Suppressor macrophage treated with lipopolysaccharide for 1 hour (primary cell): ENCODE measurements around the gene GPATCH3.
"Not testable (repeated sequence)": the region's sequence is repeated elsewhere in the genome, so short reads cannot be mapped to it uniquely, and the experiment has no call there.

Source experiments
- DNase-seq, 3 donors: peaks; one replicate each; pipeline ENCODE4 v3.0.0-alpha.2; 2020 to 2022

GPATCH3 gene

DNA sequence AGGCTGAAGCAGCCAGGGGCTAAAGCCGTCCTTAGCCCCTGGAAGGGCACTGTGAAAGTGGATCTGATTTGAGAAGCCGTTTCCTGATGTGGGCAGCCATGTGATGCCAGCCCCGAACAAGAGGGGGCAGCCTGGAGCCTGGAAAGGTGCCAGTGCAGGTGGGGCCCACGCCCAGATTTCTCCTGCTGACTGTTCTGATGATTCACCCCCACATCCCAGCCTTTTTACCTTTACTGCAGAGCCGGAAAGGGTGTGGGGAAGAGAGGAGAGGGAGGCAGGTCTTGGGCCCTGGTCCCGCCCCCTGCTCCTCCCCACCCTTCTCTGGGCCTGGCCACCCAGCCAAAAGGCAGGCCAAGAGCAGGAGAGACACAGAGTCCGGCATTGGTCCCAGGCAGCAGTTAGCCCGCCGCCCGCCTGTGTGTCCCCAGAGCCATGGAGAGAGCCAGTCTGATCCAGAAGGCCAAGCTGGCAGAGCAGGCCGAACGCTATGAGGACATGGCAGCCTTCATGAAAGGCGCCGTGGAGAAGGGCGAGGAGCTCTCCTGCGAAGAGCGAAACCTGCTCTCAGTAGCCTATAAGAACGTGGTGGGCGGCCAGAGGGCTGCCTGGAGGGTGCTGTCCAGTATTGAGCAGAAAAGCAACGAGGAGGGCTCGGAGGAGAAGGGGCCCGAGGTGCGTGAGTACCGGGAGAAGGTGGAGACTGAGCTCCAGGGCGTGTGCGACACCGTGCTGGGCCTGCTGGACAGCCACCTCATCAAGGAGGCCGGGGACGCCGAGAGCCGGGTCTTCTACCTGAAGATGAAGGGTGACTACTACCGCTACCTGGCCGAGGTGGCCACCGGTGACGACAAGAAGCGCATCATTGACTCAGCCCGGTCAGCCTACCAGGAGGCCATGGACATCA lies 37.2 kb downstream of the GPATCH3 start, which contains the start of gene SFN:
Gene SFN (plus strand): TSS at position 369 of the 904 bp plus-strand sequence. CDS start 64 bp downstream, at position 433.
- DNase-seq = no peak

DNA sequence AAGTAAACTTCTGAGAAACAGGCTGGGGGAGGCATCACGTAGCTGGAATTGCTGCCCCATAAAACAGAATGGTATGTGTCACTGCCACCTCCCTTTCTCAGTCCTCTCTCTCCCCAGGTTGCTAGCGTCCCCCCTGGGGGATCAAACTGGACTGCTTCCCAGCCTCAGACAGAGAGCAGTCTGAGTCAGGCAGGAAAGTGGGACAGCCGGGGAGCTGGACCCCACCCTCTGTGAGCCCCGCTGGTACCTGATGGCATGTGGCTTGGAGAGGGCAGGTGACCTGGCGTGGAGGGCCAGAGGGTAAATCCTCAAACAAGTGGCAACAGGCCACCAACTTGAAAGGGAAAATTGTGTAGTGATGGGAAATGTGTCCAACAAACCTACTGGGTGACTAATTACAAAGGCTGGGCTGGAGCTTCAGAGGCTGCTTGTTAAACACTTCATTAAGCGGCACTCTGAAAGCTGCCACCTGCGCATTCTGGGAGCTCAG lies 38.3 kb downstream of the GPATCH3 start:
- DNase-seq = no peak

DNA sequence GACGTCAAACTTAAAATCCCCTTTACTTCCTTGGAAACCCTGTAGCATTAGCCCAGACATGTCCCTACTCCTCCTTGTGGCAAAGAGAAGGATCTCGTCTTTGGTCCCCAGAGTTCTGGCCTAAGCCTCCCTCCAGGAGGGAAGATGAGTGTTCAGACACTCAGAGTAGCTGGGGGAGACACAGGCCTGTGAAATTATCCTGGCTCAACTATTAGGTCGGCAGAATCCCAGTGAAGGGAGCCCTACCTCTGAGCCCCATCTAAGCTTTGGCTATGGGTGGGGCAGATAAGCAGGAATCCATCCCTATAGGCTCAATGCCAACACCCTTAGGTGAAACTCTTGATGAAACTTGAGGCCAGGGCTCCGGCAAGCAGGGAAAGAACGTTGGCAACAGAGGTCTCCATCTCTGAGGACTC lies 39.0 kb downstream of the GPATCH3 start:
- DNase-seq = no peak

DNA sequence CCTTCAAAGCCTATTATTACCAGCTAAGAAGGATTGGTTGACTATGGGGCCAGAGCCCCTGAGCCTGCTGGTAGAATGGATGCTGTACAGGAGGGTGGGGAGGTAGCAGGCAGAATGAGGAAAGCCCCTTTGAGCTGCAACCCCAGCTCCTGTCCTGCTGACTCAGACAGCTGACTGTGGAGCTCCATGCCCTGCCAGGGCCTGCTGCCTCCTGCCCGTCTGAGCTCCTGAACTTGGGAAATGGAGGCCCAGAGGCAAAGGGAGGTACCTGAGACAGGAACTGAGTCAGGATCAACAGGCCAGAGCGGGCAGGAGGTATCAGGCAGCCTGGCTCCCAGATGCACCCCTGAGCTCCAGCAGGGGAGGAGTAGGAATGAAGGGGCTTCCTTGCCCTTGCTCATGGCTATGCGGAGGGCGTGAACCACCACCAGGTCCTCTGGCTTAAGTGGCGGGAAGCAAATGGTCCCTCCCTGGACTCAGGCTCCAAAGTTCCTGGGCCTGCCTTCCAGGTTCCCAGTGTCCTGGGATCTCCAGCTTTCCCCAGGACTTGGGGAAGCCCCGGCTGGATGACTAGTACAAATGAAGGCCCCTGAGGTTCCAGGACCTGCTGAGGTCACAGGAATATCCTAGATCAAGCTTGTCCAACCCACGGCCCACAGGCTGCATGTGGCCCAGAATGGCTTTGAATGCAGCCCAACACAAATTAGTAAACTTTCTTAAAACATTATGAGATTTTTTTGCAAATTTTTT lies 41.2 kb downstream of the GPATCH3 start:
- peak in 2 of 3 donors; percentile 39 to 50 for DNase-seq

DNA sequence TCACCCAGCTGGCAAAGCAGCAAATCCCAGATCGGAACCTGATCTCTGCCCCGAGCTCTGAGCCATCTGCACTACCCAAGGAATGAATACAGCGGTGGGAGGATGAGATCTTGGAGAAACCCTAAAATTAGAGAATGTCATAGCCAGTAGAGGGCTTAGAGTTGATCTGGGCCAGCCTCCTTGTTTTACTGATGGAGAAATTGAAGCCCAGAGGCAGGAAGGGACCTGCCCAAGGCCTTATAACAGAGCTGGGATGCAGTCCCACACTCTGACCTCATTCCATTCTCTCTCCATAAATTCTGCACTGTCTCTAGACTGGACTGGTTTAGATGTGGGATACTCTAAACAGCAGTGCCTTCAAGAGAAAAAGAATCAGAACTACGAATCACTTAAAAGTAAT lies 42.1 kb downstream of the GPATCH3 start:
- no peak for DNase-seq

DNA sequence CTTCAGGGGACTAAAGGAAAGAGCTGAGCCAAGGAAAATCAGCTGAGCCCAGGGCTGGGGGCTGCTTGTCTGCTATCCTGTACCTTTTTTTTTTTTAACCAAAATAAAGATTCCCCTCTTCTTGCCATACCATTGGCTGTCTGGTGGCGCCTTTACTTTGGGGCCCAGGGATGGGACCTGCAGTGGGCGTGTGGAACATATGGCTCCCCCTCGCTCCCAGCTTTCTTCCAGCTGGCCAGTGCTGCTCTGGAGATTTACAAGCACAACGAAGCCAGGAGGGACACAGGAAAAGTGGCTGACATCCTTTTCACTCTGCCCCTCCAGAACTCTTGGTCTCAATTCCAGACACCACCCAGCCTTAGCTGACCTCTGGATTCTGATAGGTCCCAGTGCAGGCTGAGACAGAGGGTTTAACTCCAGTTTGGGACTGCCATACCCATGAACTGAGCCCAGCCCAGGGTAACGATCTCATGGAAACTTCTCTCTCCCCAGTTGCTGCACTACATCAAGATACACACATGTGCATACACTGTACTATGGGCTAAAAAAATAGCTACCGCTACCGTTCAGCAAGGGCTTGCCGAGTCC lies 42.7 kb downstream of the GPATCH3 start:
- DNase-seq = no peak

DNA sequence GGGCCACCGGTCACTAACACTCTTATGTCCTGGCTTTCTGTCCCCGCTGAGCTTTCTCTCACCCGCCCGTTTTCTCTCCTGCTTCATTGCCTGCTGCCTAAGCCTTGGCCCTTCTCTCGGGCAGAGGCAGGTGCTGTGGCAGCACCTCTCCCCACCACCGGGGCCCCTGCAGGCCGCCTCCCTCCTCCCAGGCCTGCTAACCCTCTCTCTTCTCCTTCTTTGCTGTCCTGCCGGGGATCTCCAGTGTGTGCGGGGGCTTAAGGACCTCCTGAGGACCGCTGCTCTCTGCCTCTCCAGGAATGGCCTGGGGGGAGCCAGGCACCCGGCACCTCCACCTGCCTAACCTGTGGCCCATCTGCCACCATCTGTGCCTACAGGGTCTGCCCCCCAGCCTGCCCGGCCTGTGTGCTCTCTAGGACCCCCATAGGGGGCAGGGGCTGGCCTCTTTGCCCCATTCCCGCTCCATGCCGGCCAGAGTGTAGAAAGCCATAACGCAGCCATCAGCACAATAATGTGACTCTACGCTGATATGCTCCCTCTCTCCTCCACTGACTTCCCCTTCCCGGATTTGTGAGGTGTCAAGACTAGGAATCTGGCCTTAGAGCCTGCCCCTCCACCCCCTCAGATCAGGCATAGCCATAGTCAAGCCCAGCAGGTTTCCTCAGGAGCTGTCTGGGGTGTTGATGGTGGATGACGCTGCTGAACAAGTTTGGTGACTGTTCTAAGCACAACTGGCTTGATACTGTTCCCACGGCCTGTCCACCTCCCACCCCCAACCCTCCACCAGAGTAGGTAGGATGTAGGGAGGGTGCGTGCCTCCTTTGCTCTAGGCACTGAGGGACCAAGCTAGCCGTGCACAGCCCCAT lies 43.4 kb downstream of the GPATCH3 start:
- no peak for DNase-seq

DNA sequence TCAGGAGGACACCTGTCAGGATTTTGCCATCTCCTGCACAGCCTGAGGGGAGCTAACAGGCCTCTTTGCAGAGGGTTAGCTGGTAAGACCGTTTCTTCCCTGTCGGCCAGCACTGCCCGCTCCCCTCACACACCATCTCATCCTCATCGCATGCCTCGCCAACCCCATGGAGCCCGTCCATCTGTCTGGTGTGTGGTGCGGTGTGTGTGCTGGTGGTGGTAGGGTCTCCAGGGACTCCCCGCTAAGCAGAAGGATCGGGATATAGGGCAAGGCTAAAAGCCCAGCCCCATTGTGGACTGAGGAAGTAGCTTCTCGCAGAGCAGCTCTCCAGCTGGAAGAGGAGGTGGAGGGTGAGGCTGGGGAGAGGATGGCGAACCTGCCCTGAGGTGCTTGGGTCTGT lies 44.1 kb downstream of the GPATCH3 start:
- DNase-seq = no peak

DNA sequence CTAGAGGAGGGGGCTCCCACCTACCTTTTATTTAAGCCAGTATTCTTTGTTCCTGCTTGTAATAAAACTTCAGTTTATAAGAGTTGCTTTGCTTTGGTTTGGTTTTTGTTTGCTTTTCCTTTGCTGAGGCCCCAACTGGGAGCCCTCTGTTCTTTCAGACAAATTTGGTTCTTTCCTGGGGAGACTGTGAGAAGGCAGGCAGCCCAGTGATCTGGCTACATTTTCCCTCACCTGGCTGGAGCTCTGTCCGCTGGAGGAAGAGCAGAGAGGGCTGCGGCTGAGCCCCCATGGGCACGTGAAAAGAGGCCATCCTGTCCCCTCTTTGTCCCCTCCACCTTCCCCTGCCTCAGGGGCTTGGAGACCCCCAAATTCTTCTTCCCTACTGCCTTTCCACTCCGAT lies 44.6 kb downstream of the GPATCH3 start:
- no peak for DNase-seq

DNA sequence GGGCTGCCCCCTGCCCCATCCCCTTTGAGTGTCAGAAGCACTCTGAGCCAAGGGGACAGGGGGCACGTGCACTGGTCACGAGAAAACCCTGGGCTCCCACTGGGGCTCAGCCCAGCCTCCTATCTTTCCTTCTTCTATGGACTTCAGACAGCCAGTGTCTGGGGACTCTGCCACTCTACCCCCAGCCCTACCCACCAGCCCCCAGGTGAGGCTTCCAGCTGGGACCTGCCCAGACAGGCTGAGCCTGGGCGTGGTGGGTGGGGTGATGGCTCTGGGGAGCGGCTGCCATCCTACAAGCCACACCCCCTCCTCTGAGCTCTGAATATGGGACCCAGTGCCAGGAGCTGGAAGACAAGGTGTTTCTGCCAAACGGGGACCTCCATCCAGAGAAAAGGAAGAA lies 45.4 kb downstream of the GPATCH3 start:
- DNase-seq = no peak

DNA sequence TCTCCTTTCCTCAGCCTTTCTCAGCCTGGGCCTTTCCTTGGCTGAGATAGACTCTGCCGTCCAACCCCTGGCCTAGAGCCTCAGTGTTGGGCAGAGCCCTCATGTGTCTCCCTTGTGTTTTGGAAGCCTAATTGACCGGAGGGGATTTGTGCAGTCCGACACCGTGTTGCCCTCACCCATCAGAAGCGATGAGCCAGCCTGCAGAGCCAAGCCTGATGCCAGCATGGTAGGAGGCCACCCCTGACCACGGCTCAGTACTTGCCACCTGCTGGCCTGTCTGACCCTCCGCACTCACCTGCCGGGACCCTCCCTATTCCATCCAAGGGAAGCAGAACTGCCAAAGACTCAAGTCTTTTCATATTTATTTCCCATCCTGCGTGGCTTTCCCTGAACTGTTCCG lies 46.7 kb downstream of the GPATCH3 start:
- DNase-seq = no peak

DNA sequence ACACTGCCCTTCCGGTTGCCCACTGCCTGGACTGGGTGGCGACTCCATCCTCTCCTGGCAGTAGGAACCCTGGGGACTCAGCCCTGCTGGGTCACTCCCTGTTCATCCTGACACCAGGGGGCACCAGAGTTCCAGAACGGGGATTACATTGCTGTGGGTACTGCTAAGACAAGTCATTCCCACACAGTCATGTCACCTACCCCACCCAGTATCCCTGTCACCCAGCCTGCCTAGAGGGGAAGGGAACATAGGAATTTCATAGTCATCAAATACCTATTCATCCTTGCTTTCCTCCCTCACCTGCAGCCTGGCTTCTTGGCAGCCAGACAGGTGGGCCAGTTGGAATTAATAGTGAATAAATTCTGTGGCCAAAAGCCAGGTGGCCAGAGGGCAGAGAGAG lies 47.1 kb downstream of the GPATCH3 start:
- peak; percentile 88 to 95 (median 92) for DNase-seq

DNA sequence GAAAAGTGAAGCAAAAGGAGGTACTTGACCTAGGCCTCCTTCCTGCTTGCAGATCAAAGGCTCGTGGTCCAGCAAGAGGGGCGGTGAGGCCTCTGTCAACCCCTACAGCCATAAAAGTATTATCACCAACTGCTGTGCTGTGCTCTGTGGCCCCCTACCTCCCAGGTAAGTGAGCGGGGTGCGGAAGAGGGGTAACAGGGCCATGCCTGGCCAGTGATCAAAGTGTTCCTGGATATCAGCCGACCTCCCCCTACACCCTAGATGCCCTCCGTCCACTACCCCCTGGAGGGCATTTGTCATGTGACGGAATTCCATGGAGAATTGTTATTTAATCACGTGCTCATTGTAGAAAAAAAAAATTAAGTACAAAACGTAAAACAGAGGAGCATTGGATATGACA lies 47.6 kb downstream of the GPATCH3 start:
- no peak for DNase-seq

DNA sequence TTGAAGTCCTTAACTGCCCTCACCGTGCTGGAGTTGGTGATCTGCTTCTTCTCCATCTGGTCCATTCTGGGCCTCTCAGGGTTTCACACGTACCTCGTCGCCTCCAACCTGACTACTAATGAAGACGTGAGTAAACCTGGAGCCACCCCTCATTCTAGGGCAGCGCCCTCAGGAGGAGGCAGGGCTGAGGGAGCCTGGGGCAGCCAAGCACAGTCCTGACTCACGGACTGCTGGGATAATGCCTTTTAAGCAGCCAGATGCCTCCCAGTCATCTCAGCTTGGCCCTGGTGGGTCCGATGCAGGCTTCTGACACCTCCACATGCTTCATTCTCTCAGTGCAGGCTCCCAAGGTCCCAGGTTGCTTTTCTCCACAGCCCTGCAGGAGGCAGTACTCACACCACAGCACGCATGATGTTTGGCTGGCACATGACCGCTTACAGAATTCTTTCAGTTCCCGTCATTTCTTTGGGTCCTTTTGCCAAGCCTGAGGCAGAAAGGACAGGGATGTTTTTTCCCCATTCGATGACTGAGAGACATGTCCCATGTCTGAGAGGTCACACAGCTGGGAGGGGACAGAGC lies 49.1 kb downstream of the GPATCH3 start:
- no peak for DNase-seq

DNA sequence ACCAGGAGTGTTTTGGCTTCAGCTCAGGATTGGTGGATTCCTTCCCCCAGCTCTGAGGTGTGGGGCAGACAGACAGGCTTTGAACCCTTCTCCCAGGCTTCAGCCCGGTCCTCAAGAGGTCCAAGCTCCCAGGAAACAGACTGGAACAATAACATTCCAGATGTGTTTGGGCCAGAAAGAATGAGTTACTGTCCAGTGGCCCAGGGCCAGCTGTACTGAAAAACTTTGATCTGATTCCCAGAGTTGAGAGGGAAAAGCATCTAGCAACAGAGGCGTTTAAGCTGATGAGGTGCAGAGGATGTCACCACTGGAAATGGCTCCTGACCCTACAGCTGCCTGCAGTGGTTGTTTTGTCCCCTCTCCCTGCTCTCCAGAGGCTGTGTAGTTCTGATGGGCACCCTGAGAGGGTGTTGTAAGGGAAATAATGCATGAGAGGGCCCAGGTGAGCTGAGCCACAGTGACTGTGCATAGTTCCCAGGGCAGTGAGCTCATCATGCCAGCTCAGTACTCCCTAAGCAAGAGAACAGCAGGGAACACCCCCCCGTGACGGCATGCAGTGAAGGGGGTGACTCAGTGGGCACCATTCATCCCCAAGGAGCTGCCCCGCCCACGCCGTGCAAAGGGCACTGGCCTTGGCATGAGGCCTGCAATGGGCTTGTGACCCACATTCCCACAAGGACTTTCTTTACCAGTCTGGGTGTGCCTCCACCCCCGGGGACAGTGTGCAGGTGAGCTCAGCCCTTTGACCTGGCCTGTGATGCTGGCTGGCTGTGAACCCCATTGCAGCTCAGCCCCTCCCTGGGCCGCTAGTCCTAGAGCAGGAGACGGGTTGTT lies 51.1 kb downstream of the GPATCH3 start:
- DNase-seq = peak; percentile 43 to 63 (median 61)

DNA sequence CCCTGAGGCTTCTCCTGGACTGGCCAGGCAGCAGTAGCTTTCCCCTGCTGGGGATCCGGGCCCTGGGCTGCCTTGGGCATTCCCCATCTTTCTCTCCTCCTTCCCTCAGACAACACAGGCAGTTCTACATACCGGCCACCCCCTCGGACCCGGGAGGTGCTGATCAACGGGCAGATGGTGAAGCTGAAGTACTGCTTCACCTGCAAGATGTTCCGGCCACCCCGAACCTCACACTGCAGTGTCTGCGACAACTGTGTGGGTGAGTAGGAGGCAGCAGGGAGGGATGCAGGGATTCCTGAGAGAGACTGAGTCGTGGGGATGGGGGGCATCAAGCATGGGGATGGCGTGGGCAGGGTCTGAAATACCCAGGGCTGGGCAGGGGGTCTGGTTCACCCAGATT lies 51.8 kb downstream of the GPATCH3 start:
- no peak for DNase-seq

DNA sequence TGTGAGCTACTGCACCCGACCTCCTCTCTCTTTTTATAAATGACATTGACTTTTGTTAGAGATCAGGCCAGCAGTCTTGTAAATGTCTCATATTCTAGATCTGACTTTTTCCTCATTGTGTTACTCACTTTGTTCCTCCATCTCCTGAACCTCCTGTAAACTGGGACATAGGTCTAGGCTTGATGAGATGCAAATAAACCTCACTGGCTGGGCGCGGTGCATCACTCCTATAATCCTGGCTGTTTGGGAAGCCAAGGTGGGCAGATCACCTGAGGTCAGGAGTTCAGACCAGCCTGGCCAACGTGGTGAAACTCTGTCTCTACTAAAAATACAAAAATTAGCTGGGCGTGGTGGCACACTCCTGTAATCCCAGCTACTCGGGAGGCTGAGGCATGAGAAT lies 52.4 kb downstream of the GPATCH3 start:
- DNase-seq = not testable (repeated sequence)

DNA sequence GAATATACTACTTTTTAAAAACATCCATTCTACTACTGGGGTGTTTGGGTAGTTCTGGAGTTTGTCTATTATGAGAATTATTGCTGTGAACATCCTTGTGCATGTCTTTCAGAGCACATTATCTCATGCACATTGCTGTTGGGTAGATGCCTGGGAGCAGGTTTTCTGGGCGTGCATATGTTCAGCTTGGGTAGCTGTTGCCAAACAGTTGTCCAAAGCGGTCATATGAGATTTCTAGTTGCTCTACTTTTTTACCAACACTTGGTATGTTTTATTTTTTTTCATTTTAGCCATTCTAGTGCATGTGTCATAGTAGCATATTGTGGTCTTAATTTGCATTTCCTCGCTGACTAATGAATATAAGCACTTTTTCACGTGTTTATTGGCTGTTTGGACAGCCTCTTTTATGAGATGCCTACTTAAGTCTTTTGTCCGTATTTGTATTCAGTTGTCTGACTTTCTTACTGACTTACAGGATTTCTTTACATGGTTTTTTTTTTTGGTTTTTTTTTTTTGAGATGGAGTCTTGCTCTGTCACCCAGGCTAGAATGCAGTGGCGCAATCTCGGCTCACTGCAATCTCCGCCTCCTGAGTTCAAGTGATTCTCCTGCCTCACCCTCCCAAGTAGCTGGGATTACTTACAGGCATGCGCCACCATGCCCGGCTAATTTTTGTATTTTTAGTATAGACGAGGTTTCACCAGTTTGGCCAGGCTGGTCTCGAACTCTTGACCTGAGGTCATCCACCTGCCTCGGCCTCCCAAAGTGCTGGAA lies 55.7 kb downstream of the GPATCH3 start:
- no peak for DNase-seq
